Neural progenitor cell (in vitro differentiated cells): ENCODE measurements around the gene HIVEP2.

Source experiments
- CTCF ChIP-seq: fragments of 200-600 bp; sonication (generic); IDR thresholded peaks from 2 replicates; pipeline ENCODE4 v1.5.1; 2017; ENCODE audit warnings: antibody characterized with exemption, mild to moderate bottlenecking
- EZH2phosphoT487 ChIP-seq: fragments of 200-600 bp; sonication (generic); IDR thresholded peaks from 2 replicates; pipeline ENCODE4 v1.6.1; 2017; ENCODE audit warnings: antibody characterized with exemption

GRCh38 chr6:142901611-142902010 is 43.4 kb downstream of the HIVEP2 start:
- TF ChIP-seq EZH2phosphoT487 = no peak
- no peak for TF ChIP-seq CTCF
